NCI-H1436 treated with DMSO at 0.1 percent for 48 hours (cell line): ENCODE results near the gene JARID2.

Experiments used
- DNase-seq: peaks from one replicate; lab custom pipeline; 2025; lab: John Stamatoyannopoulos, UW

JARID2 gene

DNA sequence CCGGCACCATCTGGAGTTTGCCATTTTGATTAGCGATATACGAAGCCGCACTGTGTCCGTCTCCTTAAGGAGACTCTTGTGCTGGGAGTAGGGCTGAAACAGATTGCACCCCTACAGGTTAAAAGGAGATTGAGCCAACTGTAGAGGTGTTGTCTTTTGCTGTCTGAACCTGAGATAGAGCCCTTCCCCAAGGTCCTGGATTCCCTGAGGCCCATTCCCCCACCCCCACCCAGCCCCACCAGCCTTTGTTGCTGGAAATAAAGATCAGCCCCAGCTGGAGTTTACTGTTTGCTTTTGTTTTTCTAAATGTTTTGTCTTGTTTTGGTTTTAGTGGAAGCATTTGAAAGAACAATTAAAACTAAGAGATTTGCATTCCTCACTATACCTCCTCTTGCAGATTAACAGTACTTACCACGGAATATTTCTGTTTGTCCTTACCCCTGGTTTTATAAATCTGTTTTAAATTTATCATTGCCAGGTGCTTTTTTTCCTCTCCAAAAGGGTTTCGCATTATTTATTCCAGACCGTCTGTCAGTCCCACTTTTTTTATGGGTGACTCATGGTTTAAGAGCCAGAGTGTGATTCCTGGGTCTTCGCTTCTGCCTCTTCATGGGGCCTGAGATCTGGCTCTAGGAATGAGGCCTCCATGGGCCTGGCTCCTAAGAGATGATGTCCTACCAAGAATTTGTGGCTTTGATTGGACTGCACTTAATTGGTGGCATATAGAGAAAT, 247.7 kb downstream of the JARID2 start:
- DNase-seq: no peak

DNA sequence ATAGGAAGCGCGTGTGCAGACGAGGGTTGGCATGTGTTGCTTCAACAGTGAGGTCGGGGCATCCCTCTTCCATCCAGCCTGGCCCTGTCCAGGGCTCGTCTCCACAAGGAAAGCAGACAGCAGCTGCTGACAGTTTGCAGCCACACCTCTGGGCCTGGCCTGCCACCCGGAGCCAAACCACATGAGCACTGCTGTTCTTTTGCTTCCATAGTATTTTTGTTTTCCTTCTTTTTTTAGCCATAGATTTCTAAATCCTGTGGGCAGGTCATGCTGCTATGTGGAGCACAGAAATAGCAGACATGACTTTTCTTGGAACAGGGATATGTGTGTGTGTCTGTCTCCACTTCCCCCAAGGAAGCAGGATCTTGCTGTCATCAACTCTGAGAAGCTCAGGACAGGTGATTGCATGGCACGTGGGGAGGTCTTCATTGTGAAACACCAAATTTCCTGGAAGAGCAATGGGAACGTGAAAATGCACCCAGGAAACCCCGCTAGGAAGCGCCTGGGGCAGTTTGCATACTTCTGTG, 249.6 kb downstream of the JARID2 start:
- DNase-seq: no peak

DNA sequence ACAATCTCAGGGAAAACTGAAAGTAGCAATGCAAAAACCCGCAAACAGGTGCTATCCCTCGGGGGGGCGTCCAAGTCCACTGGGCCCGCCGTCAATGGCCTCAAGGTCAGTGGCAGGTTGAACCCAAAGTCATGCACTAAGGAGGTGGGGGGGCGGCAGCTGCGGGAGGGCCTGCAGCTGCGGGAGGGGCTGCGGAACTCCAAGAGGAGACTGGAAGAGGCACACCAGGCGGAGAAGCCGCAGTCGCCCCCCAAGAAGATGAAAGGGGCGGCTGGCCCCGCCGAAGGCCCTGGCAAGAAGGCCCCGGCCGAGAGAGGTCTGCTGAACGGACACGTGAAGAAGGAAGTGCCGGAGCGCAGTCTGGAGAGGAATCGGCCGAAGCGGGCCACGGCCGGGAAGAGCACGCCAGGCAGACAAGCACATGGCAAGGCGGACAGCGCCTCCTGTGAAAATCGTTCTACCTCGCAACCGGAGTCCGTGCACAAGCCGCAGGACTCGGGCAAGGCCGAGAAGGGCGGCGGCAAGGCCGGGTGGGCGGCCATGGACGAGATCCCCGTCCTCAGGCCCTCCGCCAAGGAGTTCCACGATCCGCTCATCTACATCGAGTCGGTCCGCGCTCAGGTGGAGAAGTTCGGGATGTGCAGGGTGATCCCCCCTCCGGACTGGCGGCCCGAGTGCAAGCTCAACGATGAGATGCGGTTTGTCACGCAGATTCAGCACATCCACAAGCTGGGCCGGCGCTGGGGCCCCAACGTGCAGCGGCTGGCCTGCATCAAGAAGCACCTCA, 250.7 kb downstream of the JARID2 start:
- no peak for DNase-seq

- no peak for DNase-seq
Observed at GRCh38 chr6:15498640-15499039, 252.8 kb downstream of the JARID2 start.

GRCh38 chr6:15499125-15499524, 253.3 kb downstream of the JARID2 start:
- DNase-seq: no peak

DNA sequence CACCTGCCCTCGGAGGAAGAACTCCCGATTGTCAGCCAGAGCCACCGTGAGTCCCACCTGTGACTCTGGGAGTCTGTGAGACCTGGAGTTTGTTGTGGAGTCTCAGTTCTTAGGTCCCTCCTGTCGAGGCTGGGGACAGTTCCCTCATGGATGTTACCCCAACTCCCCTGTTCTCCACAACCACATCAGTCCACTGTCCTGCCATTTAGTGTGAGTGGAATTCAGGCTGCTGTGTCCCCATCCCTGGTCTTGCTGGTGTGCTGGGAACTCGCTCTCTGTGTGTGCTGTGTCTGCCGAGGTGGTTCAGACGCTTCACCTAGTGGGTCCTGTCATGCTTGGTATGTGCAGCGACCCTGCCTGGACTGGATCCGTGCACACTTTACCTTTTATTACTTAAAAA, 253.7 kb downstream of the JARID2 start:
- no peak for DNase-seq

DNA sequence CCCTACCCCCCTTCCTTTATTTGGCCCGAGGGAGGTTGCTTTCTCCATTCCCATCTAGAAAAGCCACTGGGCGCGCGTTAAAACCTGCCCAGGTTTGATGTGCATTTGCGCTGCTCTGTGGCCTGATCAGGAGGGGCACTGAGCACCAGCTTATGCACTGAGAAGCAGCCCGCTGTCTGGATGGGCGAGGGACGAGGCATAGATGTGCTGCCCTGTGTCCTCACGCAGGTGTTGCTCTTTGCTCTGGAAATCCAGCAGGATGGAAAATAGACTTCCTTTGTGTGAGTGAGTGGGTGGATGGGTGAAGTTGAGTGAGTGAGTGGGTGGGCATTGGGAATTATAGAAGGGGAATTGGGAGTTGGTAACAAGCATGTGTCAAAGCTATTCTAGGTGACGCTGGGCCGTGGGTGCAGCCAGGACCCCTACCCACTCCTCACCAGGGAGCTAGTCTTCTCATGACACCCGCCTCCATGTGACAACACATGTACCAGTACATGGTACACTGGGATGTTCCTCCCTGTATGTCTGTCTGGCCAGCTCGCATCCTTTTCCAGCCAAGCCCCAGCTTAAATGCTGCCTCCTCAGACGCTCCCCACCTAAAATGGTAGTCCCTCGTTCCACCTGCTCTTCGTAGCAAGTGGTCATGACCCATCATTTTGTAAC, 254.3 kb downstream of the JARID2 start:
- DNase-seq: no peak

DNA sequence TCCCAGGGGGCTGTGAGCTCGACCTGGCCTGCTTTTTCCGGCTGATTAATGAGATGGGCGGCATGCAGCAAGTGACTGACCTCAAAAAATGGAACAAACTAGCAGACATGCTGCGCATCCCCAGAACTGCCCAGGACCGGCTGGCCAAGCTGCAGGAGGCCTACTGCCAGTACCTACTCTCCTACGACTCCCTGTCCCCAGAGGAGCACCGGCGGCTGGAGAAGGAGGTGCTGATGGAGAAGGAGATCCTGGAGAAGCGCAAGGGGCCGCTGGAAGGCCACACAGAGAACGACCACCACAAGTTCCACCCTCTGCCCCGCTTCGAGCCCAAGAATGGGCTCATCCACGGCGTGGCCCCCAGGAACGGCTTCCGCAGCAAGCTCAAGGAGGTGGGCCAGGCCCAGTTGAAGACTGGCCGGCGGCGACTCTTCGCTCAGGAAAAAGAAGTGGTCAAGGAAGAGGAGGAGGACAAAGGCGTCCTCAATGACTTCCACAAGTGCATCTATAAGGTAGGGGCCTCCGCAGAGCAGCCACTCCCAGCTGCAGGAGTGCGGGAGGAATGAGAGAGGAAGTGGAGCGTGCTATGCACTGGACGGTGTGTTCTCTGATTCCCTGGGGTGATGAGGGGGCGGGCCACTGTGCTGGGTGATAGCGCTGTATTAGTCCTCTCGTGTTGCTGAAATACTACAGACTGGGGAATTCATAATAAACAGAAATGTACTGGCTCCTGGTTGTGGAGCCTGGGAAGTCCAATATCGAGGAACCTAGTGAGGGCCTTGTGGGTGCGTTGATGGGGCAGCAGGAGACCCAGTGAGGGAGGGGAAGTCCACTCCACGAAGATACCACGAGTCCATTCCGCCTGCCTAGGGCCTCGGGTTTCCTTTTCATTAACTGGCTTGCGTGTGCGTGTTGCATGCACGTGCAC, 255.3 kb downstream of the JARID2 start:
- no peak for DNase-seq

DNA sequence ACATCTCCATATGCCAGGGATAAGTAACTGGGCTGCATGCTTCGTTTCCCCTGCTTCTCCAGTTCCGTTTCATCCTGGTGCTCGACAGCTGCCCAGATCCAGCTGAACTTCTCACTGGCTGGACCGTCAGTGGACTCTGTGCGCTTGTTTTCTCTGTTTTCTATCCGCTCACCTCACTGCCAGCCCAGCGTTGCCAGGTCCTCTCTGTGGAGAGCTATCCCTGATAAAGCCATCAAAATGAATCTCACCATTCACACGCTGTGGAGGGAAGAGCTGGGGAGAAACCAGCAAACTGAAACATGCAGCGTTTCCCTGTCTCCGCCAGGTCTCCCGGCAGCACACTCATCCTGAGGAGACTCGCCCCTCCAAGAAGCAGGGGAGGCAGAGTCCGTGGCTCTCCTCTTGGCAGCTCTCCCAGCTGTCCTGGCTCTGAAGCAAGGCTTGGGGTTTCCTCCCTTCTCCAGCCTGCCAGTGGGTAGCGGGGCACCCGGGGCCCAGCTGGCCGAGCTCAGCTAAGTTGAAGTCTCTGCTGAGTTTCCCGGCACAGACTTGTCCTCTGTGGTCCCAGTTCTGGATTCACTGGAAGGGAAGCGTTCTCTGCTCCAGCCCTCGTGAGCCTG, 256.1 kb downstream of the JARID2 start:
- DNase-seq: no peak

- DNase-seq: no peak
Observed at GRCh38 chr6:15502446-15503345, 256.8 kb downstream of the JARID2 start.

DNA sequence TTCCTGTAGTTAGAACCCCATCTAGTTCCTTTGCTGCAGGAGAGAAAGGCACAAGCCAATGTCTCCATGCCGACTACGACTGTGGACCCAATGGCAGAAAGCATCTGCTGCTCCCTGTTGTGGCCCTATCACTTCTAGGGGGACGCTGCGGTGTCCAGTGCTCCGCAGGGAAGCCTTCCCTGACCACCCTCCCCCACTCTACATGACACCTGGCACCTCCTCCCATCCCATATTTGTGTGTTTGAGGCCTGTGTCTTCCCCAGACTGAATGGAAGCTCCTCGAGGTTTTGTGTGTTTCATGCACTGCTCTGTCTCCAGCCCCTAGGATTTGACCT, 257.4 kb downstream of the JARID2 start:
- DNase-seq: no peak

- no peak for DNase-seq
Observed at GRCh38 chr6:15504040-15504495, 258.2 kb downstream of the JARID2 start.

DNA sequence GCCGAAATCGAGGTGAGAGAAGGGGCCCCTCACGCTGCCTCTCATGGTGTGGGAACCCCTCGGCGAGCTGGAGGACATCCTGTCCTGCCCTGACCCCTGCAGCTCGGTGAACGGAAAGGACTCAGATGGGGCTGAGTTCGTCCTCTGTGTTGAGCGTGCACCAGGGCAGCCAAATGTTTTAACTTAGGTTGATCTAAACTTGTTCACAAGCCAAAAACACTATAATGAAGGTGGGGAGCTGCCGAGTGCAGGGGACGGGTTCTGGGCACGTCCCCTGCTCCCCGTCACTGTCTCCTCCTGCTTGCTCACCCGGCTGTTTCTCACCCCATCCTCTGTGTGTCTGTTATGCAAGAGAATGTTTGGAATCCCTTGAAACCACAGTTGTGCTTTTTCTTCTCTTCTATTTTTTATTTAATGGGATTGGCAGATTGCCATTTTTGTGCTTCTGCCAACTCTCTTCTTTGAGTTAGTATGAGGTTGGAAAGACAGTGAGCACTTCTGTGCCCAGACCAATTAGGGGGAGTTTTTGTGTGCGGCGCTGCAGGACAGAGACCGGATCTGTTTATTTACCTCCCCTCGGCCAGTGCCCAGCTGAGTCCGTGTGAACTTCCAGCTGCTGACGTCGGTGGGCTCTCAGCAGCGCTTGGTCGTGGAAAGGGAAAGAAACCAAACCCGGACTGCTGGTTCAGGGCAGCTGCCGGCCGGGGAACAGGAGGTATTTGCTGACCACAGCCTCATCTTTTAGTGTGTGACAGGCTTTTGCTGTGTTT, 258.9 kb downstream of the JARID2 start:
- no peak for DNase-seq

DNA sequence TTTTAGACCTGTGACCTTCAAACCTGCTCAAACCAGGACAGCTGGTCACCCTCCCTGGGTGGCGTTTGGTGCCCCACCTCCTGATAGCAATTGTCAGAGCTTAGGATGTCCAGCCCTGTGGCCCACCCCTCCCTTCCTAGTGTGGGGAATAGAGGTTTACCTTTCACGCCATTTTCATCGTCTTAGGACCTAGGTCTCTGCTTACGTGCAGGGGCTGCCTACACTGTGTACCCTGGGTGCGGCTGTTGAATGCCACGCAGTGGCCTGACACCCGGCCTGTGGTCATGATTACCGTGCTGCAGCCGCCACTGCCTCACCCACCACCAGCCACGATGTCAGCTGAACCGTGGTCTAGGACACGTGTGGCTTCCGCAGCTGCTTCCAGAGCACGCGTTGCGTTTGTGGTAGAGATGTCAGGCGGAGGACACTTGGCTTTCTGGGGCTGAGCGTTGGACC, 259.6 kb downstream of the JARID2 start:
- DNase-seq: no peak

- DNase-seq: no peak
Observed at GRCh38 chr6:15506066-15506465, 260.2 kb downstream of the JARID2 start.

DNA sequence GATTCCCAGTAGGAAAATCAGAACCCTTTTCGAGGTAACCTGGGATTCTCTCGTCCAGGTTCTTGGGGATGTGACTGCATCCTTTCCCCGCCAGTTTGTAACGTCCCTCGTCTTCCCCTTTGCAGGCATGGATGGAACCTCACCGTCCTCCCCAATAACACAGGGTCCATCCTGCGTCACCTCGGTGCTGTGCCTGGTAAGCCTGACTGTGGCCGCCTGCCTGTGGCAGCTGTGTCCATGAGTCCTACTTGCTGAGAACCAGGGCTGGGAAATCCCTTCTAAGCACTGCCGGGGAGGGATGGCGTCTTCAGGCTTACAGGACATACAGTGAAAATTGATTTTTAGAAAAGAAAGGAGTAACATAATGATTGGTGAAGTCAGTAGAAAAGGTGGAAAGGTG, 261.4 kb downstream of the JARID2 start:
- no peak for DNase-seq

- no peak for DNase-seq
Observed at GRCh38 chr6:15507746-15508145, 261.9 kb downstream of the JARID2 start.

- DNase-seq: no peak
Observed at GRCh38 chr6:15508441-15508871, 262.6 kb downstream of the JARID2 start.

GRCh38 chr6:15508931-15509330, 263.1 kb downstream of the JARID2 start:
- DNase-seq: no peak
